K562 (cell line): ENCODE data around the gene USP5. TPM values are rescaled to one million over a fixed set of nuclear protein-coding genes. Genes with fewer than 3 reads are reported as not detected.

Source experiments
- CHD2 ChIP-seq: IDR thresholded peaks from 2 replicates; pipeline ENCODE4 v1.6.1; 2011; ENCODE audit warnings: low read depth, low read length
- CREB1 ChIP-seq, 2 experiments: sonication (generic) in 1 of 2; formaldehyde crosslinking in 1 of 2; IDR thresholded peaks; 2 replicates each; pipeline versions ENCODE4 v1.6.1 to v1.8.0; 2012 to 2022; ENCODE audit warnings: inconsistent platforms in 1 of 2, mild to moderate bottlenecking in 1 of 2, missing genetic modification reagents in 1 of 2, moderate library complexity in 1 of 2
- DMBX1 ChIP-seq: fragments of 250-450 bp; sonication (Bioruptor Pico); IDR thresholded peaks from 2 replicates; pipeline ENCODE4 v1.8.0; 2022; ENCODE audit warnings: inconsistent platforms, mild to moderate bottlenecking, moderate library complexity, borderline replicate concordance
- E2F3 ChIP-seq: fragments of 250-450 bp; sonication (Bioruptor Pico); IDR thresholded peaks from 2 replicates; pipeline ENCODE4 v1.4.0; 2020; ENCODE audit warnings: mild to moderate bottlenecking
- ELF1 ChIP-seq: fragments of 200-800 bp; sonication (Bioruptor generic); IDR thresholded peaks from 2 replicates; pipeline ENCODE4 v1.6.1; 2016; ENCODE audit warnings: missing genetic modification characterization, missing compliant biosample characterization
- HDAC1 ChIP-seq, 2 experiments: fragments of 450-650 bp; IDR thresholded peaks; 2 replicates each; pipeline ENCODE4 v1.6.1; 2016 to 2017; ENCODE audit warnings: inconsistent platforms in 1 of 2, mild to moderate bottlenecking in 1 of 2, moderate library complexity in 1 of 2
- HINFP ChIP-seq: fragments of 450-650 bp; conservative IDR thresholded peaks from 2 replicates; pipeline ENCODE4 v1.6.1; 2016; ENCODE audit warnings: missing genetic modification characterization, low read depth, mild to moderate bottlenecking, control low read depth, missing compliant biosample characterization
- HMBOX1 ChIP-seq: sonication (generic); IDR thresholded peaks from 2 replicates; pipeline ENCODE4 v1.6.1; 2016
- KLF10 ChIP-seq: fragments of 250-450 bp; sonication (Bioruptor Pico); IDR thresholded peaks from 2 replicates; pipeline ENCODE4 v1.6.1; 2021; ENCODE audit warnings: matching md5 sums
- LEF1 ChIP-seq: fragments of 450-650 bp; IDR thresholded peaks from 2 replicates; pipeline ENCODE4 v1.6.1; 2016; ENCODE audit warnings: mild to moderate bottlenecking
- MCM5 ChIP-seq: fragments of 450-650 bp; IDR thresholded peaks from 2 replicates; pipeline ENCODE4 v1.6.1; 2016; ENCODE audit warnings: low read depth
- NCOA4 ChIP-seq: fragments of 450-650 bp; IDR thresholded peaks from 2 replicates; pipeline ENCODE4 v1.6.1; 2018; ENCODE audit warnings: mild to moderate bottlenecking; ENCODE audit not compliant: partially characterized antibody
- PCBP2 ChIP-seq: fragments of 200-400 bp; formaldehyde crosslinking; IDR thresholded peaks from 2 replicates; pipeline ENCODE4 v1.6.1; 2018; ENCODE audit warnings: low read length, low read depth, mild to moderate bottlenecking, moderate library complexity; ENCODE audit not compliant: poor library complexity, severe bottlenecking
- POLR2G ChIP-seq: fragments of 200-400 bp; formaldehyde crosslinking; IDR thresholded peaks from 2 replicates; pipeline ENCODE4 v1.6.1; 2017; ENCODE audit warnings: low read depth, mild to moderate bottlenecking, antibody characterized with exemption, low read length, moderate library complexity
- PRPF4 ChIP-seq: fragments of 200-400 bp; formaldehyde crosslinking; IDR thresholded peaks from one replicate; pipeline ENCODE4 v1.6.1; 2017; ENCODE audit warnings: low read length, low read depth, mild to moderate bottlenecking; ENCODE audit not compliant: insufficient read depth, poor library complexity, severe bottlenecking
- RAD51 ChIP-seq: fragments of 450-650 bp; IDR thresholded peaks from 2 replicates; pipeline ENCODE4 v1.7.1; 2016; ENCODE audit warnings: low read depth, mild to moderate bottlenecking, borderline replicate concordance
- SMARCE1 ChIP-seq: fragments of 450-650 bp; IDR thresholded peaks from 2 replicates; pipeline ENCODE4 v1.7.1; 2016; ENCODE audit warnings: mild to moderate bottlenecking
- SRSF7 ChIP-seq: fragments of 200-400 bp; formaldehyde crosslinking; optimal IDR thresholded peaks from 2 replicates; pipeline ENCODE3; 2017; ENCODE audit warnings: mild to moderate bottlenecking, low read depth, low read length
- STAT5A ChIP-seq: IDR thresholded peaks from 2 replicates; pipeline ENCODE4 v1.6.1; 2012; ENCODE audit warnings: low read length, inconsistent platforms, borderline replicate concordance
- USF1 ChIP-seq: sonication (generic); formaldehyde crosslinking; IDR thresholded peaks from 2 replicates; pipeline ENCODE4 v1.9.0; 2022; ENCODE audit warnings: mild to moderate bottlenecking, missing genetic modification reagents
- XRCC5 ChIP-seq: fragments of 200-400 bp; formaldehyde crosslinking; IDR thresholded peaks from 2 replicates; pipeline ENCODE4 v1.6.1; 2017; ENCODE audit warnings: low read depth, mild to moderate bottlenecking, low read length
- ZFP36 ChIP-seq: fragments of 150-350 bp; IDR thresholded peaks from 2 replicates; pipeline ENCODE4 v1.6.1; 2018; ENCODE audit warnings: low read length, low read depth; ENCODE audit not compliant: partially characterized antibody
- ZFX ChIP-seq: sonication (generic); formaldehyde crosslinking; IDR thresholded peaks from 2 replicates; pipeline ENCODE4 v1.8.0; 2022; ENCODE audit warnings: mild to moderate bottlenecking, missing genetic modification reagents, moderate library complexity
- ZNF282 ChIP-seq: sonication (generic); formaldehyde crosslinking; IDR thresholded peaks from 2 replicates; pipeline ENCODE4 v1.8.1; 2023; ENCODE audit warnings: missing genetic modification reagents
- polyA plus RNA-seq, 8 experiments: library from polyadenylated mRNA; depleted of rRNA in 4 of 8; stranded (reverse) in 5 of 8; unstranded in 3 of 8; fragments of >200 nt; fragmentation: Nextera tagmentation in 2 of 8; fragmentation: Illumina TruSeq in 1 of 8; extraction: Ambion mirVana in 2 of 8; extraction: Trizol in 1 of 8; gene quantifications; 2 replicates each; pipeline versions ENCODE4 v1.2.1 to v1.2.3, GENCODE V29; 2011 to 2014; ENCODE audit warnings: inconsistent platforms in 1 of 8, missing spikeins in 1 of 8
- total RNA-seq, 7 experiments: library from RNA; depleted of rRNA in 6 of 7; stranded (reverse); fragments of >200 nt in 6 of 7; fragmentation: Illumina TruSeq in 2 of 7; extraction: Trizol in 2 of 7; gene quantifications; 2 replicates each; pipeline versions ENCODE4 v1.2.1 to v1.2.3, GENCODE V29; 2011 to 2021; ENCODE audit warnings: low replicate concordance in 1 of 7
- TF ChIP-seq, protein P1 (sequence below), 2 experiments: fragments of 450-650 bp; conservative IDR thresholded peaks; 2 replicates each; pipeline ENCODE4 v1.6.1; 2017; ENCODE audit warnings: mild to moderate bottlenecking in 2 of 2, moderate library complexity in 2 of 2

Gene USP5
- total and polyA plus RNA-seq, 9 of the 15 experiments (the other 6 are each of a cell fraction or from before 2014, with no cell fraction given) = 1.4 to 107 (median 48.6) TPM

GRCh38 chr12:6843118-6843902, 8.6 kb upstream of the USP5 start (continued):
- TF ChIP-seq, protein P1, sequence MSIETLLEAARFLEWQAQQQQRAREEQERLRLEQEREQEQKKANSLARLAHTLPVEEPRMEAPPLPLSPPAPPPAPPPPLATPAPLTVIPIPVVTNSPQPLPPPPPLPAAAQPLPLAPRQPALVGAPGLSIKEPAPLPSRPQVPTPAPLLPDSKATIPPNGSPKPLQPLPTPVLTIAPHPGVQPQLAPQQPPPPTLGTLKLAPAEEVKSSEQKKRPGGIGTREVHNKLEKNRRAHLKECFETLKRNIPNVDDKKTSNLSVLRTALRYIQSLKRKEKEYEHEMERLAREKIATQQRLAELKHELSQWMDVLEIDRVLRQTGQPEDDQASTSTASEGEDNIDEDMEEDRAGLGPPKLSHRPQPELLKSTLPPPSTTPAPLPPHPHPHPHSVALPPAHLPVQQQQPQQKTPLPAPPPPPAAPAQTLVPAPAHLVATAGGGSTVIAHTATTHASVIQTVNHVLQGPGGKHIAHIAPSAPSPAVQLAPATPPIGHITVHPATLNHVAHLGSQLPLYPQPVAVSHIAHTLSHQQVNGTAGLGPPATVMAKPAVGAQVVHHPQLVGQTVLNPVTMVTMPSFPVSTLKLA (conservative IDR thresholded peaks at IDR 0.05) = peak; percentile 74 to 77
- TF ChIP-seq ZNF282 = no peak
- TF ChIP-seq HINFP (tag) = no peak
- no peak for TF ChIP-seq SMARCE1
- TF ChIP-seq HDAC1 (IDR thresholded peaks at IDR 0.05) = 0 out of 4 replicates have a peak, but pooled peaks of 1 of the 2 experiments have one; percentile 32
- TF ChIP-seq LEF1 = no peak
- peak; percentile 66 for TF ChIP-seq POLR2G
- no peak for TF ChIP-seq HMBOX1
- TF ChIP-seq CHD2 = no peak
- TF ChIP-seq RAD51 = peak; percentile 36; the same call in 1 of the 2 replicates
- no peak for TF ChIP-seq DMBX1 (CRISPR knock-in tag)
- no peak for TF ChIP-seq STAT5A
- TF ChIP-seq MCM5 = no peak
- no peak for TF ChIP-seq KLF10 (CRISPR knock-in tag)
- no peak for TF ChIP-seq ZFX (CRISPR knock-in tag)
- TF ChIP-seq USF1 (CRISPR knock-in tag) = peak; percentile 80
- TF ChIP-seq CREB1 (IDR thresholded peaks at IDR 0.05) = no peak
- TF ChIP-seq CREB1 (CRISPR knock-in tag; IDR thresholded peaks at IDR 0.05) = no peak
- no peak for TF ChIP-seq SRSF7
- no peak for TF ChIP-seq XRCC5
- TF ChIP-seq ZFP36 = no peak
- TF ChIP-seq PRPF4 = no peak
- no peak for TF ChIP-seq NCOA4
- TF ChIP-seq PCBP2 = no peak
- TF ChIP-seq ELF1 (tag) = peak; percentile 71
- no peak for TF ChIP-seq E2F3
